GM19438 (cell line): ENCODE results near the gene HPCA.

Experiments
- ATAC-seq: cut with Tn5 transposase; IDR thresholded peaks from one replicate; pipeline ENCODE4 v1.9.1; 2021; ENCODE audit warnings: low read depth; ENCODE audit not compliant: unreplicated experiment

The HPCA gene

GRCh38 chr1:32870615-32871363, 15.5 kb upstream of the HPCA start, which contains the start of gene FNDC5:
Gene FNDC5 (minus strand): TSS chr1:32870912.
- ATAC-seq, result no peak

GRCh38 chr1:32871364-32872191, 14.7 kb upstream of the HPCA start:
- ATAC-seq, result no peak

GRCh38 chr1:32872192-32872460, 14.2 kb upstream of the HPCA start:
- no peak for ATAC-seq

GRCh38 chr1:32873484-32873883, 12.8 kb upstream of the HPCA start:
- ATAC-seq, result no peak

- no peak for ATAC-seq
Observed at GRCh38 chr1:32874860-32875752, 11.2 kb upstream of the HPCA start.

- no peak for ATAC-seq
Observed at GRCh38 chr1:32876341-32877210, 9.7 kb upstream of the HPCA start.

- no peak for ATAC-seq
Observed at GRCh38 chr1:32877211-32878110, 8.8 kb upstream of the HPCA start.

GRCh38 chr1:32878183-32878582, 8.1 kb upstream of the HPCA start:
- no peak for ATAC-seq

- no peak for ATAC-seq
Observed at GRCh38 chr1:32878637-32879041, 7.7 kb upstream of the HPCA start.

GRCh38 chr1:32881291-32881690, 5.0 kb upstream of the HPCA start:
- ATAC-seq, result no peak

GRCh38 chr1:32881871-32882850, 4.1 kb upstream of the HPCA start:
- no peak for ATAC-seq

GRCh38 chr1:32883338-32884031, 2.8 kb upstream of the HPCA start:
- ATAC-seq, result no peak

GRCh38 chr1:32884032-32884372, 2.3 kb upstream of the HPCA start:
- no peak for ATAC-seq

- no peak for ATAC-seq
Observed at GRCh38 chr1:32884726-32885125, 1.6 kb upstream of the HPCA start.

- ATAC-seq, result no peak
Observed at GRCh38 chr1:32885676-32886003, 651 bp upstream of the HPCA start.

- ATAC-seq, result no peak
Observed at GRCh38 chr1:32886828-32887414, 630 bp downstream of the HPCA start.

- no peak for ATAC-seq
Observed at GRCh38 chr1:32887623-32888022, 1.3 kb downstream of the HPCA start.
